Endodermal cell (in vitro differentiated cells): ENCODE data around the gene PSORS1C1. TPM values are rescaled to one million over a fixed set of nuclear protein-coding genes. Genes with fewer than 3 reads are reported as not detected.
"Not testable (repeated sequence)": the region's sequence is repeated elsewhere in the genome, so short reads cannot be mapped to it uniquely, and the experiment has no call there.

Source experiments
- DNase-seq: peaks from one replicate; pipeline ENCODE4 v3.0.0-alpha.2; 2017
- H3K27ac ChIP-seq: 2 replicates; pipeline ENCODE4 v1.5.1; 2013; ENCODE audit warnings: mild to moderate bottlenecking, low read depth, low read length, moderate library complexity
- H3K27me3 ChIP-seq: 2 replicates; pipeline ENCODE4 v1.6.1; 2013; ENCODE audit warnings: mild to moderate bottlenecking, low read length, moderate library complexity; ENCODE audit not compliant: insufficient read depth, control insufficient read depth, poor library complexity, severe bottlenecking
- H3K36me3 ChIP-seq: 2 replicates; pipeline ENCODE4 v1.7.0; 2013; ENCODE audit warnings: mild to moderate bottlenecking, low read length, moderate library complexity; ENCODE audit not compliant: control insufficient read depth, insufficient read depth
- H3K4me1 ChIP-seq: one replicate; pipeline ENCODE4 v1.7.0; 2013; ENCODE audit warnings: low read length; ENCODE audit not compliant: control insufficient read depth, insufficient read depth
- H3K4me3 ChIP-seq: 2 replicates; pipeline ENCODE4 v1.5.1; 2013; ENCODE audit warnings: mild to moderate bottlenecking, low read length, moderate library complexity
- H3K9ac ChIP-seq: 2 replicates; pipeline ENCODE4 v1.6.1; 2013; ENCODE audit warnings: mild to moderate bottlenecking, low read length, moderate library complexity; ENCODE audit not compliant: poor library complexity, severe bottlenecking; ENCODE audit errors: extremely low read depth
- H3K9me3 ChIP-seq: 2 replicates; pipeline ENCODE4 v1.6.1; 2013; ENCODE audit warnings: mild to moderate bottlenecking, low read length, moderate library complexity; ENCODE audit not compliant: control insufficient read depth
- H3K27ac Mint-ChIP-seq: 2 replicates; pipeline ENCODE4 v1.8.0; 2020; ENCODE audit warnings: mixed read lengths
- H3K27me3 Mint-ChIP-seq: 2 replicates; pipeline ENCODE4 v1.8.0; 2021; ENCODE audit warnings: mild to moderate bottlenecking, mixed read lengths; ENCODE audit not compliant: insufficient read depth
- H3K36me3 Mint-ChIP-seq: 2 replicates; pipeline ENCODE4 v1.8.0; 2020; ENCODE audit warnings: low read depth, mixed read lengths
- H3K4me1 Mint-ChIP-seq: 2 replicates; pipeline ENCODE4 v1.8.0; 2020; ENCODE audit warnings: mixed read lengths
- H3K4me3 Mint-ChIP-seq: 2 replicates; pipeline ENCODE4 v1.8.0; 2020; ENCODE audit warnings: mild to moderate bottlenecking, moderate library complexity, mixed read lengths
- H3K9me3 Mint-ChIP-seq: 2 replicates; pipeline ENCODE4 v1.8.0; 2020; ENCODE audit warnings: mild to moderate bottlenecking, mixed read lengths
- CTCF ChIP-seq: fragments of 200-600 bp; sonication (generic); conservative IDR thresholded peaks from 2 replicates; pipeline ENCODE4 v1.5.0; 2021; ENCODE audit warnings: antibody characterized with exemption, mild to moderate bottlenecking
- WGBS, 2 experiments: methylation state at CpG; one replicate each; pipeline versions ENCODE4 v1.1.5 to v1.1.7; 2013; ENCODE audit warnings: missing lambda C conversion rate in 2 of 2, mixed read lengths in 1 of 2; ENCODE audit not compliant: insufficient coverage in 1 of 2, insufficient read length in 1 of 2; 5-methylcytosine and 5-hydroxymethylcytosine counted together
- total RNA-seq, 2 donors: library from RNA; stranded (reverse); fragmentation: NEBNext Ultra II Directional in 1 of 2; extraction: Animal tissue kit (Norgen Biotek cat#: 25700) in 1 of 2; gene quantifications; 2 replicates in 1 of 2; 3 replicates in 1 of 2; pipeline ENCODE4 v1.2.1, GENCODE V29; 2021

The PSORS1C1 gene
- total RNA-seq, 2 donors from 2014 or later = 1.1 to 1.2 TPM

- peaks cover 3% of the 10 kb centered on the region for H3K4me1 ChIP-seq
- DNase-seq = no peak
- no peak overlapping the region for H3K27ac ChIP-seq
- no peak for TF ChIP-seq CTCF
- Mint-ChIP-seq H3K9me3 (no peaks in the 10 kb centered on the region), H3K27ac (peak overlapping the region; percentile 17), H3K27me3 (peaks cover 2% of the 10 kb centered on the region), H3K36me3 (peaks cover 31% of the 10 kb centered on the region), H3K4me3 (no peak overlapping the region), H3K4me1 (peaks cover 19% of the 10 kb centered on the region)
- H3K27me3 ChIP-seq = no peaks in the 10 kb centered on the region
- 91 to 94% methylated on average over 12 to 19 of the region's 19 CpGs for WGBS, 2 experiments
- H3K4me3 ChIP-seq = no peak overlapping the region
- H3K9ac ChIP-seq = no peak overlapping the region
- no peaks in the 10 kb centered on the region for H3K9me3 ChIP-seq
- H3K36me3 ChIP-seq = peaks cover 12% of the 10 kb centered on the region
These were observed 46.9 kb downstream of the PSORS1C1 start for GRCh38 chr6:31161216-31162126.

GRCh38 chr6:31162463-31163165 lies 48.0 kb downstream of the PSORS1C1 start:
- peaks cover 12% of the 10 kb centered on the region for H3K36me3 ChIP-seq
- Mint-ChIP-seq H3K4me3 (no peak overlapping the region), H3K27me3 (peaks cover 2% of the 10 kb centered on the region), H3K4me1 (peaks cover 13% of the 10 kb centered on the region), H3K27ac (no peak overlapping the region), H3K36me3 (peaks cover 31% of the 10 kb centered on the region), H3K9me3 (no peaks in the 10 kb centered on the region)
- WGBS, 2 experiments = 92 to 96% methylated on average over 7 to 12 of the region's 13 CpGs
- H3K9ac ChIP-seq = no peak overlapping the region
- no peaks in the 10 kb centered on the region for H3K9me3 ChIP-seq
- DNase-seq = peak; percentile 75
- no peak overlapping the region for H3K4me3 ChIP-seq
- no peaks in the 10 kb centered on the region for H3K27me3 ChIP-seq
- peak; percentile 35 for TF ChIP-seq CTCF
- no peak overlapping the region for H3K27ac ChIP-seq
- H3K4me1 ChIP-seq = no peaks in the 10 kb centered on the region

GRCh38 chr6:31163922-31164321 lies 49.3 kb downstream of the PSORS1C1 start:
- Mint-ChIP-seq H3K27me3 (peaks cover 2% of the 10 kb centered on the region), H3K4me3 (no peak overlapping the region), H3K9me3 (no peaks in the 10 kb centered on the region), H3K36me3 (peaks cover 32% of the 10 kb centered on the region), H3K27ac (no peak overlapping the region), H3K4me1 (peaks cover 19% of the 10 kb centered on the region)
- DNase-seq = no peak
- H3K4me1 ChIP-seq = no peaks in the 10 kb centered on the region
- no peaks in the 10 kb centered on the region for H3K9me3 ChIP-seq
- H3K27me3 ChIP-seq = no peaks in the 10 kb centered on the region
- no peak for TF ChIP-seq CTCF
- H3K9ac ChIP-seq = no peak overlapping the region
- peaks cover 12% of the 10 kb centered on the region for H3K36me3 ChIP-seq
- no peak overlapping the region for H3K27ac ChIP-seq
- no peak overlapping the region for H3K4me3 ChIP-seq

- not testable (repeated sequence) for H3K4me1 ChIP-seq, H3K27ac ChIP-seq, H3K9ac ChIP-seq, H3K27ac Mint-ChIP-seq, H3K9me3 ChIP-seq, H3K4me3 ChIP-seq, DNase-seq, H3K4me3 Mint-ChIP-seq, H3K9me3 Mint-ChIP-seq, H3K27me3 ChIP-seq, H3K27me3 Mint-ChIP-seq
- peaks cover 12% of the 10 kb centered on the region for H3K36me3 ChIP-seq
- H3K4me1 Mint-ChIP-seq = peaks cover 22% of the 10 kb centered on the region
- 93 to 100% methylated on average over 1 to 7 of the region's 9 CpGs for WGBS, 2 experiments
- H3K36me3 Mint-ChIP-seq = peaks cover 32% of the 10 kb centered on the region
These were observed 50.0 kb downstream of the PSORS1C1 start for GRCh38 chr6:31164475-31165063.
